BE2C (cell line): ENCODE results near the gene DIP2C.

Experiments used
- DNase-seq: peaks from one replicate; pipeline ENCODE4 v3.0.0-alpha.2; 2020
- H3K27me3 ChIP-seq: fragments of 250-450 bp; sonication (Bioruptor Pico); 2 replicates; pipeline ENCODE4 v1.5.1; 2020; ENCODE audit warnings: mild to moderate bottlenecking
- H3K36me3 ChIP-seq: fragments of 250-450 bp; sonication (Bioruptor Pico); 2 replicates; pipeline ENCODE4 v1.5.1; 2020; ENCODE audit warnings: mild to moderate bottlenecking
- H3K4me1 ChIP-seq: fragments of 250-450 bp; sonication (Bioruptor Pico); 2 replicates; pipeline ENCODE4 v1.5.1; 2020
- H3K4me3 ChIP-seq: 2 replicates; pipeline ENCODE4 v1.5.1; 2011; ENCODE audit warnings: low read depth, low read length
- H3K9me3 ChIP-seq: fragments of 250-450 bp; sonication (Bioruptor Pico); 2 replicates; pipeline ENCODE4 v1.5.1; 2020
- TF ChIP-seq, protein P1 (sequence below): IDR thresholded peaks from 2 replicates; pipeline ENCODE4 v1.5.1; 2012; ENCODE audit warnings: mild to moderate bottlenecking, low read depth, low read length

Gene DIP2C

GRCh38 chr10:551373-552252 lies 137.9 kb downstream of the DIP2C start:
- TF ChIP-seq, protein P1, sequence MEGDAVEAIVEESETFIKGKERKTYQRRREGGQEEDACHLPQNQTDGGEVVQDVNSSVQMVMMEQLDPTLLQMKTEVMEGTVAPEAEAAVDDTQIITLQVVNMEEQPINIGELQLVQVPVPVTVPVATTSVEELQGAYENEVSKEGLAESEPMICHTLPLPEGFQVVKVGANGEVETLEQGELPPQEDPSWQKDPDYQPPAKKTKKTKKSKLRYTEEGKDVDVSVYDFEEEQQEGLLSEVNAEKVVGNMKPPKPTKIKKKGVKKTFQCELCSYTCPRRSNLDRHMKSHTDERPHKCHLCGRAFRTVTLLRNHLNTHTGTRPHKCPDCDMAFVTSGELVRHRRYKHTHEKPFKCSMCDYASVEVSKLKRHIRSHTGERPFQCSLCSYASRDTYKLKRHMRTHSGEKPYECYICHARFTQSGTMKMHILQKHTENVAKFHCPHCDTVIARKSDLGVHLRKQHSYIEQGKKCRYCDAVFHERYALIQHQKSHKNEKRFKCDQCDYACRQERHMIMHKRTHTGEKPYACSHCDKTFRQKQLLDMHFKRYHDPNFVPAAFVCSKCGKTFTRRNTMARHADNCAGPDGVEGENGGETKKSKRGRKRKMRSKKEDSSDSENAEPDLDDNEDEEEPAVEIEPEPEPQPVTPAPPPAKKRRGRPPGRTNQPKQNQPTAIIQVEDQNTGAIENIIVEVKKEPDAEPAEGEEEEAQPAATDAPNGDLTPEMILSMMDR: no peak
- DNase-seq: no peak
- Histone ChIP-seq H3K4me3 (no peak overlapping the region), H3K4me1 (peaks cover 9% of the 10 kb centered on the region), H3K27me3 (no peaks in the 10 kb centered on the region), H3K9me3 (no peaks in the 10 kb centered on the region), H3K36me3 (no peaks in the 10 kb centered on the region)

- H3K4me3 ChIP-seq: no peak overlapping the region
- no peaks in the 10 kb centered on the region for H3K36me3 ChIP-seq
- no peaks in the 10 kb centered on the region for H3K9me3 ChIP-seq
- TF ChIP-seq, protein P1: no peak
- H3K4me1 ChIP-seq: peaks cover 9% of the 10 kb centered on the region
- no peaks in the 10 kb centered on the region for H3K27me3 ChIP-seq
- no peak for DNase-seq
Measured at GRCh38 chr10:550665-551372, 138.6 kb downstream of the DIP2C start.

- Histone ChIP-seq H3K4me3 (no peak overlapping the region), H3K27me3 (no peaks in the 10 kb centered on the region), H3K36me3 (no peaks in the 10 kb centered on the region), H3K9me3 (no peaks in the 10 kb centered on the region), H3K4me1 (peaks cover 9% of the 10 kb centered on the region)
- TF ChIP-seq, protein P1: no peak
- DNase-seq: no peak
Measured at GRCh38 chr10:549391-549790, 140.1 kb downstream of the DIP2C start.

DNA sequence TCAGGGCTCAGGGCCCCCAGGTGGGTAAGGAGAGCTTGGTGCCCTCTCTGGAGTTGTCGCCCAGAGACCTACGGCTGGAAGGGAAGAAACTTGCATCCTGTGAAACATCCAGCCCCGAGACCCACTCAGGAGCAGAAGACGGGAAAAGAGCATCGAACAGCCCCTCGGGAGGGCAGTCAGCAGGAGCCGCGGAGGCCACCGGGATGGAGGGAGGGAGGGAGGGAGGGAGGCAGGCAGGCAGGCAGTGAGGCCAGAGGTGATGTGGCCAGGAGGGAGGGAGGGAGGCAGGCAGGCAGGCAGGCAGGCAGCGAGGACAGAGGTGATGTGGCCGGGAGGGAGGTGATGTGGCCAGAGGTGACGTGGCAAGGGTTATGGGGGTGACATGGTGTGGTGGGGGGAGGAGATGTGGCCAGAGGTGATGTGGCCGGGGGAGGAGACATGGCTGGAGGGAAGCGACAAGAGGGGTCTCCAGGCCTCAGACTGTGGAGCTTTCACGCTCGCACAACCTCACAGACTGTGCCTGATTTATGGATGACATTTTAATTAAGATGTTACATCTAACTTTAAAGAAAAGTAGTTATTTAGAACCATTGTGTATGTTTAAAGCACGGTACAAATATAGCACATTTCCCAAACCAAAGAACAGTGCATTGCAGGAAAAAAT lies 141.1 kb downstream of the DIP2C start:
- Histone ChIP-seq H3K9me3 (no peaks in the 10 kb centered on the region; the same call in 1 of the 2 replicates), H3K36me3 (no peaks in the 10 kb centered on the region), H3K4me3 (no peak overlapping the region), H3K4me1 (peaks cover 9% of the 10 kb centered on the region), H3K27me3 (no peaks in the 10 kb centered on the region)
- DNase-seq: no peak
- TF ChIP-seq, protein P1: no peak

- TF ChIP-seq, protein P1: no peak
- H3K4me3 ChIP-seq: no peak overlapping the region; the same call in 1 of the 2 replicates
- H3K9me3 ChIP-seq: no peaks in the 10 kb centered on the region; the same call in 1 of the 2 replicates
- no peaks in the 10 kb centered on the region for H3K36me3 ChIP-seq
- no peaks in the 10 kb centered on the region for H3K27me3 ChIP-seq
- DNase-seq: no peak
- H3K4me1 ChIP-seq: peaks cover 9% of the 10 kb centered on the region
Measured at GRCh38 chr10:547591-548081, 141.8 kb downstream of the DIP2C start.
